GM12872 (cell line): ENCODE results near the gene GSG1.

Experiments
- TF ChIP-seq, protein P1 (sequence below): IDR thresholded peaks from 3 replicates; pipeline ENCODE4 v1.5.1; 2011; ENCODE audit warnings: low read depth, mild to moderate bottlenecking, low read length, moderate library complexity; ENCODE audit not compliant: insufficient read depth

Gene GSG1

DNA sequence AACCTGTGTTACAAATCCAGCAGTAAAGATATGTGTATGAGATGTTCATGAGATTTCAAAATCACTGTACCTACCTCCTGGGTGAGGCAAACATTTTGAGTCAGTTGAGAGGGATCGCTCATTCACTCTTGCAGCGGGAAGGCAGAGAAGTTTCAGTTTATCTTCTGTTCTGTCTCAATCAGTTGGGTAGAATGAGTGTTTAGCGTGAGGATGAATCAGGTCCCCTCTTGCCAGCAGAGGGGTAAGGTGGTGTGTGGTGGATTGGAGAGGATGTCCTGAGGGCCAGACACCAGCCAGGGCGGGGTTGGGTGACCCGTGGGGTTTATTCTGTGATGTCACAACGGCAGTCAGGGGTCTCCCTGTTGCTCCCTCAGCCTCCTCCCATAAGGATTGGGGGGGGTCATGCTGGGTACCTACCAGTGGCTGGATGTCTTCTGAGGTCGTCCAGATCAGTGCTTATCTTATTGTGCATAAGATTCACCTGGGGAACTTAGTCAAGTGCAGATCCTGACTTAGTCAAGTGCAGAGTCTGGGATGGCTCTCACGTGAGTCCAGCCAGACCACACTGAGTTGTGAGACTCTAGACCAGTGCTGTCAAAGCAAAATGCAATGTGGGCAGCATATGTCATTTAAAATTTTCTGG lies at the start of gene GSG1:
Gene GSG1 (minus strand): TSS at position 277 of the 643 bp plus-strand sequence. CDS start 155 bp downstream, at position 122.
- TF ChIP-seq, protein P1, sequence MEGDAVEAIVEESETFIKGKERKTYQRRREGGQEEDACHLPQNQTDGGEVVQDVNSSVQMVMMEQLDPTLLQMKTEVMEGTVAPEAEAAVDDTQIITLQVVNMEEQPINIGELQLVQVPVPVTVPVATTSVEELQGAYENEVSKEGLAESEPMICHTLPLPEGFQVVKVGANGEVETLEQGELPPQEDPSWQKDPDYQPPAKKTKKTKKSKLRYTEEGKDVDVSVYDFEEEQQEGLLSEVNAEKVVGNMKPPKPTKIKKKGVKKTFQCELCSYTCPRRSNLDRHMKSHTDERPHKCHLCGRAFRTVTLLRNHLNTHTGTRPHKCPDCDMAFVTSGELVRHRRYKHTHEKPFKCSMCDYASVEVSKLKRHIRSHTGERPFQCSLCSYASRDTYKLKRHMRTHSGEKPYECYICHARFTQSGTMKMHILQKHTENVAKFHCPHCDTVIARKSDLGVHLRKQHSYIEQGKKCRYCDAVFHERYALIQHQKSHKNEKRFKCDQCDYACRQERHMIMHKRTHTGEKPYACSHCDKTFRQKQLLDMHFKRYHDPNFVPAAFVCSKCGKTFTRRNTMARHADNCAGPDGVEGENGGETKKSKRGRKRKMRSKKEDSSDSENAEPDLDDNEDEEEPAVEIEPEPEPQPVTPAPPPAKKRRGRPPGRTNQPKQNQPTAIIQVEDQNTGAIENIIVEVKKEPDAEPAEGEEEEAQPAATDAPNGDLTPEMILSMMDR, result no peak

DNA sequence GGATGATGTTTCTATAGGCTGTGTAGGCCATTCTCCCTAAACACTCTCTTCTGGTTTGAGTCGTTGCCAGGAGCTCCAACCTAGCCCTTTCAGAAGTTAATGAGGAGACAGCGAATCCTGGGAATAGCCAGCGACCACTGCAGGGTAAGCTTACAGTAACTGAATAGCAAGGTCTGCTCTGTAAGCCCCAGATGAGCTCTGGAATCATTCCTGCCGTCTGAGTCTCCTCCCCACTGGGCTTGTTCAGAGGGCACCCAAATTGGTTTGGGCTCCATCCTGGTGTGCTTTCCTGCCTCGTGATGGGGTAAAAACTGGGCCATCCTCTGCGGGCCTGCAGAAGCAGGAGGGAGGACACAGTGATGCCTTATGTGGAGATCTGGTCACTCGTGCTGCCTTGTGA lies 49.7 kb upstream of the GSG1 start:
- TF ChIP-seq, protein P1, result no peak

DNA sequence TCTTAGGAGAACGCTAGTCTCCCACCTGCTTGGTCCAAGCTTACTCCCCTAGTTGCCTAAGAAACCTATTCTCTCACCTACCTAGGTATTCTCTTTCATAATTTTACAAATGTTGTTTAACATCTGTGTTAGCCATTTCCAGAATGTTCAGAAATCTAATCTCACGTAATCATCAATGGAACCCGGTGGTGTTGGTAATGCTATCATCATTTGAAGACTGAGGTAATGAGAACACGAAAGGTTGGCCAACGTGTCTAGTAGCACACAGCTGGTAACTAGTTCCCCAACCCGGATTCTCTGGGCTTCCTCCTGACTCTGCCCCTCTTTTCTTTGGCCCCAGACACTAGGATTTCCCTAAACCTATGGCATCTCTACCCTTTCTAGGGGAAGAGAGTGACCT lies 49.3 kb upstream of the GSG1 start:
- TF ChIP-seq, protein P1, result no peak

DNA sequence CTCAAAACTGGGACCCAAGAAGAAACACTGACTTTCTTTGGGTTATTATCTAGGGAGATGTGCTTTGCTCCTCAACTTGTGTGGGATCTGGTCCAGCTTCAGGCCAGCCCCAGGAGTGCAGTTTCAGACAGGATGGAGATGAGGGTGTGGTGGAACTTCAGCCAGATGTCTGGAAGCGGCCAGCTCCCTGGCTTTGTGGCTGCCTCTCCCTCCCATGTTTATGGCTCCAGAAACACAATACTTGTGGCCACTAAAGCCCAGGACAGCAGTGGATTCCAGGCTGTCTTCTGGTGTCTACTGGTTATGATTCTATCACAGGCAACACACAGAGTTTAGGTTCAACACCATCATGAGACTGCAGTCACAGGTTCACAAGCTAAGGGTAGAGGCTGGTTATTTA lies 48.8 kb upstream of the GSG1 start:
- TF ChIP-seq, protein P1, result no peak

DNA sequence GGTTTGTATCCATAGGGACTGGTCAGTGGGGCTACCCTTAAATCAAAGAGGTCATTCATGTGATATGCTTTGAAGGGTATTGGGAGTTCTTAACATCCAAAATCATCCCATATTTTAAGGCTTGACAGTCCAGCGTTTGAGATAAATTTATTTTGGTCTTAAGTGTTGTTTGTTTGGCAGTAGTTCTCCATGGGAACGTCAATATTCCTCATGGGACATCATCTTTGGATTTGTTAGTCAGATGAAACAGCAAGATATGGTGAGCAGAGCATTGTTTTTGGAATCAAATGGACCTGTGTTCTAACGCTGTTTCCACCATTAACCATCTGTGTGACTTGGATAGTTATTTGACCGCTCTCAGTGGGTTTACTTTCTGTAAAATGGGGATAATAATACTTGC lies 45.9 kb upstream of the GSG1 start:
- TF ChIP-seq, protein P1, result no peak

DNA sequence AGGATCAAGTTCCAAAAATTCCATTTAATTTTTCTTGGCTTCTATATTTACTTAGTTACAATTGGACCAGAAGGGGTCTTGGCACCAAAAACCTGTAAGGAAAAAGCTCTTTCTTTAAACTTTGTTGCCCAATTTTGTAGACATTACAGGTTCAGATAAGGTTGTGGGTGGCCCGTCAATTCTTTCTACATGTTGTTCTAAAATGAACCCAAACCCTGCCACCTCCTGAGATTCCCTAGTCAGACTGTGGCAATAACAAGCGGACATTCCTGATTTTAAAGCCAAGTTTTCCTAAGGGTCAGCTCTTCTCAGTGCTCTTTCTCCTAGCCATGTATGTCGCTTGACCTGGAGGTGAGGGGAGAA lies 45.0 kb upstream of the GSG1 start:
- TF ChIP-seq, protein P1, result no peak

DNA sequence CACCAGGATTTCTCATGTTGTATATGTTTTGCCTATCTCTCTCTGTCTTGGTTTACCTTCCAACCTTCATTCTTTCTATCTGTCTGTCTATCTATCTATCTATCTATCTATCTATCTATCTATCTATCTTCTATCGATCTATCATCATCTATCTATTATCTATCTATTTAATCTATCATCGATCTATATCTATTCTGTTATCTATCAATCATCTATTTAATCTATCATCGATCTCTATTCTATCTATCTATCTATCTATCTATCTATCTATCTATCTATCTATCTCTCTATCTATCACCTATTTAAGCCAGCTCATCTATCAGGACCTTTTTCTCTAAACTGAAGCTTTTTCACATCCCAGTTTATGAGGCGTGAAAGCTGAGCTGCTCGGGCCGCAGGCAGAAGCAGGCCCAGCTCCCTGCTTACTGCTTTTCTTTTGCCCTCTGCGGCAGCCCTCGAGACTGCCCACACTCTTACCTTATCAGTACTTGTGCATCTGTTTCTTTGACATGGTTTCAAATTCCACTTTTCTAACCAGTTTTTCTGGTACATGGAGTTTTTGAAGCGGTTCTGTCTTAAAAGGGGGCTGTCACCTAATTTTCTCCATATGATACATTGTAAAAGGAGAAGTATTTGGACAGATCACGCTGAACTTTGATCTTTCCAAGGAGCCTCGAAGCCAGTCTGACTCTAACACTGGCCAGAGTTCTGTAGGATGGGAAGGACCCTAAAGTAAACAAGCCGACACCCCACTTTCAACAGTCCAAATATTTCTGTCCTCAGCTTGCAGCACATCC lies 44.4 kb upstream of the GSG1 start:
- TF ChIP-seq, protein P1, result no peak
